HEK293 (cell line): ENCODE data around the gene GRB2.

Experiments
- ELK4 ChIP-seq: IDR thresholded peaks from 2 replicates; pipeline ENCODE4 v1.6.1; 2011; ENCODE audit warnings: mild to moderate bottlenecking, low read depth, low read length, borderline replicate concordance
- INSM2 ChIP-seq: fragments of 450-650 bp; formaldehyde crosslinking; IDR thresholded peaks from 2 replicates; pipeline ENCODE4 v1.5.1; 2016; ENCODE audit warnings: missing biosample characterization, missing genetic modification characterization
- KLF1 ChIP-seq: fragments of 450-650 bp; formaldehyde crosslinking; IDR thresholded peaks from 2 replicates; pipeline ENCODE4 v1.5.1; 2016; ENCODE audit warnings: missing biosample characterization, missing genetic modification characterization
- KLF10 ChIP-seq: fragments of 450-650 bp; IDR thresholded peaks from 2 replicates; pipeline ENCODE4 v1.5.1; 2018; ENCODE audit warnings: missing biosample characterization, mild to moderate bottlenecking, missing genetic modification characterization
- MZF1 ChIP-seq: fragments of 450-650 bp; formaldehyde crosslinking; IDR thresholded peaks from 2 replicates; pipeline ENCODE4 v1.5.1; 2017; ENCODE audit warnings: missing biosample characterization, missing genetic modification characterization, borderline replicate concordance
- PRDM4 ChIP-seq: fragments of 450-650 bp; formaldehyde crosslinking; IDR thresholded peaks from 2 replicates; pipeline ENCODE4 v1.5.1; 2017; ENCODE audit warnings: missing biosample characterization, missing genetic modification characterization
- TRIM28 ChIP-seq: IDR thresholded peaks from 2 replicates; pipeline ENCODE4 v1.6.1; 2011; ENCODE audit warnings: low read length, control low read depth, borderline replicate concordance
- ZBTB20 ChIP-seq: fragments of 450-650 bp; formaldehyde crosslinking; IDR thresholded peaks from 2 replicates; pipeline ENCODE4 v1.5.1; 2016; ENCODE audit warnings: missing biosample characterization, missing genetic modification characterization
- ZBTB48 ChIP-seq: fragments of 450-650 bp; formaldehyde crosslinking; IDR thresholded peaks from 2 replicates; pipeline ENCODE4 v1.5.1; 2016; ENCODE audit warnings: missing biosample characterization, missing genetic modification characterization
- ZFP41 ChIP-seq: fragments of 450-650 bp; formaldehyde crosslinking; IDR thresholded peaks from 2 replicates; pipeline ENCODE4 v1.5.1; 2016; ENCODE audit warnings: missing biosample characterization, missing genetic modification characterization, borderline replicate concordance
- ZFP69B ChIP-seq: fragments of 450-650 bp; formaldehyde crosslinking; IDR thresholded peaks from 2 replicates; pipeline ENCODE4 v1.5.1; 2016; ENCODE audit warnings: missing biosample characterization, missing genetic modification characterization
- ZNF138 ChIP-seq: fragments of 450-650 bp; formaldehyde crosslinking; IDR thresholded peaks from 2 replicates; pipeline ENCODE4 v1.5.1; 2016; ENCODE audit warnings: missing biosample characterization, missing genetic modification characterization, borderline replicate concordance
- ZNF174 ChIP-seq: fragments of 450-650 bp; formaldehyde crosslinking; IDR thresholded peaks from 2 replicates; pipeline ENCODE4 v1.5.0; 2017; ENCODE audit warnings: missing biosample characterization, mild to moderate bottlenecking, missing genetic modification characterization
- ZNF214 ChIP-seq: fragments of 450-650 bp; formaldehyde crosslinking; IDR thresholded peaks from 2 replicates; pipeline ENCODE4 v1.5.1; 2017; ENCODE audit warnings: missing biosample characterization, mild to moderate bottlenecking, missing genetic modification characterization, borderline replicate concordance
- ZNF274 ChIP-seq, 2 experiments: fragments of 200-500 bp in 1 of 2; fragments of 450-650 bp in 1 of 2; sonication (Bioruptor generic) in 1 of 2; formaldehyde crosslinking in 1 of 2; IDR thresholded peaks; 2 replicates each; pipeline versions ENCODE4 v1.5.1 to v1.6.1; 2014 to 2016; ENCODE audit warnings: borderline replicate concordance in 1 of 2, inconsistent platforms in 1 of 2, low read length in 1 of 2, missing biosample characterization in 1 of 2, missing genetic modification characterization in 1 of 2
- ZNF280C ChIP-seq: fragments of 450-650 bp; formaldehyde crosslinking; IDR thresholded peaks from 2 replicates; pipeline ENCODE4 v1.5.1; 2016; ENCODE audit warnings: missing biosample characterization, missing genetic modification characterization
- ZNF292 ChIP-seq: fragments of 450-650 bp; formaldehyde crosslinking; IDR thresholded peaks from 2 replicates; pipeline ENCODE4 v1.5.1; 2016; ENCODE audit warnings: low read depth, missing biosample characterization, missing genetic modification characterization, borderline replicate concordance
- ZNF426 ChIP-seq: fragments of 450-650 bp; formaldehyde crosslinking; IDR thresholded peaks from 2 replicates; pipeline ENCODE4 v1.5.1; 2017; ENCODE audit warnings: missing biosample characterization, missing genetic modification characterization, mild to moderate bottlenecking, inconsistent platforms, moderate library complexity
- ZNF514 ChIP-seq: fragments of 450-650 bp; formaldehyde crosslinking; IDR thresholded peaks from 2 replicates; pipeline ENCODE4 v1.5.1; 2016; ENCODE audit warnings: missing biosample characterization, missing genetic modification characterization
- ZNF555 ChIP-seq: fragments of 450-650 bp; formaldehyde crosslinking; conservative IDR thresholded peaks from 2 replicates; pipeline ENCODE4 v1.5.1; 2017; ENCODE audit warnings: missing biosample characterization, mild to moderate bottlenecking, missing genetic modification characterization, inconsistent platforms
- ZNF639 ChIP-seq: fragments of 450-650 bp; formaldehyde crosslinking; IDR thresholded peaks from 2 replicates; pipeline ENCODE4 v1.5.1; 2016; ENCODE audit warnings: missing biosample characterization, missing genetic modification characterization
- ZNF830 ChIP-seq: fragments of 450-650 bp; IDR thresholded peaks from 2 replicates; pipeline ENCODE4 v1.5.0; 2018; ENCODE audit warnings: missing biosample characterization, missing genetic modification characterization, low read depth, mild to moderate bottlenecking, moderate library complexity
- ZSCAN30 ChIP-seq: fragments of 450-650 bp; IDR thresholded peaks from 2 replicates; pipeline ENCODE4 v1.5.1; 2018; ENCODE audit warnings: missing biosample characterization, mild to moderate bottlenecking, missing genetic modification characterization, moderate library complexity

Gene GRB2

GRCh38 chr17:75288770-75289114 lies 116.7 kb downstream of the GRB2 start (continued):
- TF ChIP-seq ZFP69B (tag by site-specific recombination) (no peak; the same call in 1 of the 2 replicates), ZNF639 (tag by site-specific recombination) (no peak), MZF1 (no peak), PRDM4 (tag by site-specific recombination) (no peak), ZNF174 (tag by site-specific recombination) (no peak), ZNF830 (tag by site-specific recombination) (no peak), ZNF280C (tag by site-specific recombination) (no peak), ZFP41 (tag by site-specific recombination) (no peak), ZNF426 (tag by site-specific recombination) (no peak), ZNF274 (IDR thresholded peaks at IDR 0.05; ENCODE audit: low read length) (no peak), ZNF274 (tag by site-specific recombination; IDR thresholded peaks at IDR 0.05; ENCODE audit: borderline replicate concordance) (no peak), TRIM28 (no peak), ZBTB20 (tag by site-specific recombination) (no peak), ZNF138 (tag by site-specific recombination) (no peak), ZNF292 (tag by site-specific recombination) (no peak), KLF10 (tag by site-specific recombination) (no peak), ZNF514 (tag by site-specific recombination) (no peak), ZBTB48 (tag by site-specific recombination) (peak; percentile 80; the same call in 1 of the 2 replicates), ZNF214 (tag by site-specific recombination) (no peak), KLF1 (tag by site-specific recombination) (no peak), ZSCAN30 (no peak), INSM2 (no peak), ELK4 (no peak), ZNF555 (tag by site-specific recombination) (no peak)
